GM12878 (cell line): ENCODE measurements around the gene YY1.

Experiments used
- CTCF ChIP-seq, 3 experiments: IDR thresholded peaks in 2 of 3; conservative IDR thresholded peaks in 1 of 3; 2 replicates each; pipeline ENCODE4 v1.5.1; 2011; ENCODE audit warnings: low read depth in 3 of 3, low read length in 3 of 3, mild to moderate bottlenecking in 3 of 3, control low read depth in 2 of 3, moderate library complexity in 2 of 3, inconsistent platforms in 1 of 3, mixed read lengths in 1 of 3; ENCODE audit not compliant: control insufficient read depth in 2 of 3, insufficient read depth in 1 of 3; ENCODE audit errors: extremely low read depth in 1 of 3
- MXI1 ChIP-seq: fragments of 150-350 bp; IDR thresholded peaks from 2 replicates; pipeline ENCODE4 v1.6.1; 2011; ENCODE audit warnings: low read depth, mild to moderate bottlenecking, inconsistent platforms, low read length, improper control_type of control experiment
- POLR2AphosphoS5 ChIP-seq: IDR thresholded peaks from 2 replicates; pipeline ENCODE4 v1.6.1; 2011; ENCODE audit warnings: mild to moderate bottlenecking, low read length, inconsistent platforms
- RFX5 ChIP-seq: IDR thresholded peaks from 2 replicates; pipeline ENCODE4 v1.6.1; 2011; ENCODE audit warnings: low read depth, low read length, improper control_type of control experiment
- SUZ12 ChIP-seq: fragments of 200-600 bp; sonication (generic); IDR thresholded peaks from one replicate; pipeline ENCODE4 v1.6.1; 2018; ENCODE audit warnings: antibody characterized with exemption, mild to moderate bottlenecking; ENCODE audit not compliant: unreplicated experiment
- TF ChIP-seq, protein P1 (sequence below): IDR thresholded peaks from 2 replicates; pipeline ENCODE4 v1.6.1; 2011; ENCODE audit warnings: low read depth, mild to moderate bottlenecking, low read length, moderate library complexity, borderline replicate concordance; ENCODE audit errors: extremely low read depth

GRCh38 chr14:100282766-100283419 lies 43.9 kb downstream of the YY1 start:
- TF ChIP-seq SUZ12 (no peak), RFX5 (no peak), POLR2AphosphoS5 (no peak), CTCF (IDR thresholded peaks at IDR 0.05 in 2 of 3, conservative IDR thresholded peaks at IDR 0.05 in 1 of 3; ENCODE audit: control insufficient read depth in 2 of 3, extremely low read depth in 1 of 3, insufficient read depth in 1 of 3, low read depth in 3 of 3, low read length in 3 of 3) (no peak), MXI1 (no peak)
- TF ChIP-seq, protein P1, sequence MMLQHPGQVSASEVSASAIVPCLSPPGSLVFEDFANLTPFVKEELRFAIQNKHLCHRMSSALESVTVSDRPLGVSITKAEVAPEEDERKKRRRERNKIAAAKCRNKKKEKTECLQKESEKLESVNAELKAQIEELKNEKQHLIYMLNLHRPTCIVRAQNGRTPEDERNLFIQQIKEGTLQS = no peak
